SK-N-SH treated with all-trans-retinoic acid at 6 μM for 48 hours (cell line): ENCODE results near the gene PIK3R5.

Source experiments
- ATAC-seq: fragments of 200-7000 bp; cut with Tn5 transposase; 3 replicates; pipeline ENCODE4 v1.9.1; 2020; ENCODE audit warnings: mild to moderate bottlenecking, moderate library complexity
- ARNTL ChIP-seq: fragments of 450-650 bp; formaldehyde crosslinking; IDR thresholded peaks from 2 replicates; pipeline ENCODE4 v1.5.0; 2020; ENCODE audit warnings: low read depth, mild to moderate bottlenecking, moderate library complexity, borderline replicate concordance
- BACH2 ChIP-seq: fragments of 250-450 bp; sonication (Bioruptor Pico); IDR thresholded peaks from 2 replicates; pipeline ENCODE4 v1.9.0; 2021; ENCODE audit warnings: mild to moderate bottlenecking, borderline replicate concordance
- CREB5 ChIP-seq: fragments of 250-450 bp; sonication (Bioruptor Pico); IDR thresholded peaks from 2 replicates; pipeline ENCODE4 v1.5.1; 2020; ENCODE audit warnings: low read depth, mild to moderate bottlenecking, moderate library complexity
- CSRNP3 ChIP-seq: fragments of 250-450 bp; sonication (Bioruptor Pico); IDR thresholded peaks from 2 replicates; pipeline ENCODE4 v1.5.1; 2021; ENCODE audit warnings: mild to moderate bottlenecking, moderate library complexity
- ESRRG ChIP-seq: fragments of 250-450 bp; sonication (Bioruptor Pico); IDR thresholded peaks from 2 replicates; pipeline ENCODE4 v1.6.1; 2021; ENCODE audit warnings: mild to moderate bottlenecking
- GLIS3 ChIP-seq: fragments of 250-450 bp; sonication (Bioruptor Pico); IDR thresholded peaks from 2 replicates; pipeline ENCODE4 v1.5.0; 2020; ENCODE audit warnings: mild to moderate bottlenecking, moderate library complexity
- ISL1 ChIP-seq: fragments of 250-450 bp; sonication (Bioruptor Pico); IDR thresholded peaks from 2 replicates; pipeline ENCODE4 v2.1.2; 2022; ENCODE audit warnings: mild to moderate bottlenecking, moderate library complexity
- POU6F1 ChIP-seq: fragments of 250-450 bp; sonication (Bioruptor Pico); IDR thresholded peaks from 2 replicates; pipeline ENCODE4 v1.8.0; 2021; ENCODE audit warnings: low read depth, mild to moderate bottlenecking, moderate library complexity, borderline replicate concordance
- PPARA ChIP-seq: fragments of 250-450 bp; sonication (Bioruptor Pico); IDR thresholded peaks from 2 replicates; pipeline ENCODE4 v1.5.0; 2020; ENCODE audit warnings: mild to moderate bottlenecking, borderline replicate concordance
- RARB ChIP-seq: fragments of 250-450 bp; sonication (Bioruptor Pico); IDR thresholded peaks from 2 replicates; pipeline ENCODE4 v1.8.0; 2021; ENCODE audit warnings: mild to moderate bottlenecking, moderate library complexity
- SNAI2 ChIP-seq: fragments of 250-450 bp; sonication (Bioruptor Pico); IDR thresholded peaks from 2 replicates; pipeline ENCODE4 v1.5.0; 2020; ENCODE audit warnings: mild to moderate bottlenecking, moderate library complexity
- TCF4 ChIP-seq: fragments of 250-450 bp; sonication (Bioruptor Pico); IDR thresholded peaks from 2 replicates; pipeline ENCODE4 v1.8.0; 2021; ENCODE audit warnings: mild to moderate bottlenecking, moderate library complexity, borderline replicate concordance
- TOX ChIP-seq: fragments of 250-450 bp; sonication (Bioruptor Pico); IDR thresholded peaks from 2 replicates; pipeline ENCODE4 v1.8.0; 2021; ENCODE audit warnings: mild to moderate bottlenecking, moderate library complexity, borderline replicate concordance
- TSHZ2 ChIP-seq: fragments of 250-450 bp; sonication (Bioruptor Pico); IDR thresholded peaks from 2 replicates; pipeline ENCODE4 v1.5.0; 2020; ENCODE audit warnings: mild to moderate bottlenecking, moderate library complexity
- ZC3H10 ChIP-seq: fragments of 250-450 bp; sonication (Bioruptor Pico); IDR thresholded peaks from 2 replicates; pipeline ENCODE4 v1.5.1; 2021; ENCODE audit warnings: mild to moderate bottlenecking, moderate library complexity
- ZFP3 ChIP-seq: fragments of 250-450 bp; sonication (Bioruptor Pico); IDR thresholded peaks from 2 replicates; pipeline ENCODE4 v1.5.0; 2020; ENCODE audit warnings: mild to moderate bottlenecking, moderate library complexity
- ZFP30 ChIP-seq: fragments of 450-650 bp; formaldehyde crosslinking; IDR thresholded peaks from 2 replicates; pipeline ENCODE4 v1.5.0; 2022; ENCODE audit warnings: mild to moderate bottlenecking, moderate library complexity
- ZNF565 ChIP-seq: fragments of 450-650 bp; formaldehyde crosslinking; conservative IDR thresholded peaks from 2 replicates; pipeline ENCODE4 v1.5.0; 2020; ENCODE audit warnings: low read depth, mild to moderate bottlenecking, moderate library complexity
- ZNF70 ChIP-seq: fragments of 450-650 bp; formaldehyde crosslinking; IDR thresholded peaks from 2 replicates; pipeline ENCODE4 v1.5.0; 2020; ENCODE audit warnings: mild to moderate bottlenecking, moderate library complexity
- ZNF8 ChIP-seq: fragments of 450-650 bp; formaldehyde crosslinking; IDR thresholded peaks from 2 replicates; pipeline ENCODE4 v1.5.0; 2020; ENCODE audit warnings: mild to moderate bottlenecking, moderate library complexity

The PIK3R5 gene

GRCh38 chr17:8892338-8892690, 73.2 kb downstream of the PIK3R5 start:
- TF ChIP-seq BACH2 (CRISPR knock-in tag) (no peak), ZC3H10 (CRISPR knock-in tag) (no peak), TOX (CRISPR knock-in tag) (no peak), GLIS3 (CRISPR knock-in tag) (no peak), PPARA (CRISPR knock-in tag) (no peak), ZNF70 (CRISPR knock-in tag) (no peak), ZFP3 (CRISPR knock-in tag) (no peak), ESRRG (CRISPR knock-in tag) (no peak), POU6F1 (no peak), CREB5 (no peak), ZNF565 (CRISPR knock-in tag) (no peak), SNAI2 (CRISPR knock-in tag) (no peak), ISL1 (CRISPR knock-in tag) (no peak), RARB (no peak), ZNF8 (no peak)
- ATAC-seq: no peak

GRCh38 chr17:8890671-8891070, 74.8 kb downstream of the PIK3R5 start:
- no peak for ATAC-seq
- TF ChIP-seq ZNF565 (CRISPR knock-in tag): no peak
- no peak for TF ChIP-seq TSHZ2 (CRISPR knock-in tag)
- TF ChIP-seq TCF4 (CRISPR knock-in tag): no peak
- no peak for TF ChIP-seq GLIS3 (CRISPR knock-in tag)
- TF ChIP-seq ZFP30 (CRISPR knock-in tag): no peak

- no peak for TF ChIP-seq POU6F1
- no peak for TF ChIP-seq CSRNP3 (CRISPR knock-in tag)
- TF ChIP-seq ZC3H10 (CRISPR knock-in tag): no peak
- no peak for ATAC-seq
Measured at GRCh38 chr17:8889458-8890210, 75.9 kb downstream of the PIK3R5 start.

- ATAC-seq: peak; percentile 8; the same call in 2 of the 3 replicates
- TF ChIP-seq TOX (CRISPR knock-in tag): no peak
- no peak for TF ChIP-seq ZFP3 (CRISPR knock-in tag)
- no peak for TF ChIP-seq ARNTL (CRISPR knock-in tag)
- TF ChIP-seq PPARA (CRISPR knock-in tag): no peak
- TF ChIP-seq, all 23 proteins: peak for 0
Measured at GRCh38 chr17:8888704-8889302, 76.7 kb downstream of the PIK3R5 start.
